ENCODE data around the gene ARHGAP22. TPM values are rescaled to one million over a fixed set of nuclear protein-coding genes. Genes with fewer than 3 reads are reported as not detected.

Gene ARHGAP22
- total RNA-seq, 4 donors from 2014 or later, result 0.59 to 2.1 (median 1.2) TPM

- Histone ChIP-seq H3K4me3 (no peak overlapping the region), H3K9me3 (peaks cover 0 to 10% (median 8%) of the 10 kb centered on the region in 3 donors), H3K27ac (no peak overlapping the region), H3K27me3 (peaks cover 0 to 7% (median 0%) of the 10 kb centered on the region in 4 donors), H3K4me1 (peaks cover 0 to 4% (median 0%) of the 10 kb centered on the region in 3 donors), H3K36me3 (no peaks in the 10 kb centered on the region)
- no peak for DNase-seq
- intact Hi-C loops (cut with DNase I), result no loop called here
- WGBS, 2 donors, result 32 to 60% methylated on average over 1 of the region's 1 CpG
- TF ChIP-seq POLR2A (IDR thresholded peaks at IDR 0.05), result no peak
These were observed 35.5 kb upstream of the ARHGAP22 start for GRCh38 chr10:48640326-48640725.

GRCh38 chr10:48639632-48640031, 34.8 kb upstream of the ARHGAP22 start:
- no peak for DNase-seq
- H3K9me3 ChIP-seq, result peaks cover 0 to 10% (median 8%) of the 10 kb centered on the region in 3 donors
- H3K36me3 ChIP-seq, result no peaks in the 10 kb centered on the region
- intact Hi-C loops (cut with DNase I), result no loop called here
- no peak overlapping the region for H3K4me3 ChIP-seq
- TF ChIP-seq, protein P1, sequence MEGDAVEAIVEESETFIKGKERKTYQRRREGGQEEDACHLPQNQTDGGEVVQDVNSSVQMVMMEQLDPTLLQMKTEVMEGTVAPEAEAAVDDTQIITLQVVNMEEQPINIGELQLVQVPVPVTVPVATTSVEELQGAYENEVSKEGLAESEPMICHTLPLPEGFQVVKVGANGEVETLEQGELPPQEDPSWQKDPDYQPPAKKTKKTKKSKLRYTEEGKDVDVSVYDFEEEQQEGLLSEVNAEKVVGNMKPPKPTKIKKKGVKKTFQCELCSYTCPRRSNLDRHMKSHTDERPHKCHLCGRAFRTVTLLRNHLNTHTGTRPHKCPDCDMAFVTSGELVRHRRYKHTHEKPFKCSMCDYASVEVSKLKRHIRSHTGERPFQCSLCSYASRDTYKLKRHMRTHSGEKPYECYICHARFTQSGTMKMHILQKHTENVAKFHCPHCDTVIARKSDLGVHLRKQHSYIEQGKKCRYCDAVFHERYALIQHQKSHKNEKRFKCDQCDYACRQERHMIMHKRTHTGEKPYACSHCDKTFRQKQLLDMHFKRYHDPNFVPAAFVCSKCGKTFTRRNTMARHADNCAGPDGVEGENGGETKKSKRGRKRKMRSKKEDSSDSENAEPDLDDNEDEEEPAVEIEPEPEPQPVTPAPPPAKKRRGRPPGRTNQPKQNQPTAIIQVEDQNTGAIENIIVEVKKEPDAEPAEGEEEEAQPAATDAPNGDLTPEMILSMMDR (IDR thresholded peaks at IDR 0.05), result no peak
- TF ChIP-seq POLR2A (IDR thresholded peaks at IDR 0.05), result no peak
- peaks cover 0 to 7% (median 0%) of the 10 kb centered on the region in 4 donors for H3K27me3 ChIP-seq
- peak overlapping the region in 1 of 4 donors; percentile 2 for H3K27ac ChIP-seq
- H3K4me1 ChIP-seq, result peaks cover 0 to 10% (median 0%) of the 10 kb centered on the region in 3 donors
- 11 to 30% methylated on average over 1 of the region's 1 CpG for WGBS, 2 donors

- intact Hi-C loops (cut with DNase I), result no loop called here
- WGBS, 2 donors, result 58 to 72% methylated on average over 4 of the region's 4 CpGs
- H3K36me3 ChIP-seq, result no peaks in the 10 kb centered on the region
These were observed 34.1 kb upstream of the ARHGAP22 start for GRCh38 chr10:48638739-48639527.

GRCh38 chr10:48638158-48638557, 33.3 kb upstream of the ARHGAP22 start:
- no peak for DNase-seq
- Histone ChIP-seq H3K27me3 (peaks cover 0 to 7% (median 0%) of the 10 kb centered on the region in 4 donors), H3K4me1 (peaks cover 0 to 23% (median 0%) of the 10 kb centered on the region in 3 donors), H3K4me3 (no peak overlapping the region), H3K27ac (no peak overlapping the region), H3K9me3 (peaks cover 0 to 10% (median 8%) of the 10 kb centered on the region in 3 donors), H3K36me3 (no peaks in the 10 kb centered on the region)
- 77 to 80% methylated on average over 4 of the region's 4 CpGs for WGBS, 2 donors
- intact Hi-C loops (cut with DNase I), result no loop called here
- TF ChIP-seq POLR2A (IDR thresholded peaks at IDR 0.05), result no peak
- TF ChIP-seq, protein P1 (IDR thresholded peaks at IDR 0.05), result no peak

More at GRCh38 chr10:48638739-48639527, 34.1 kb upstream of the ARHGAP22 start:
- Histone ChIP-seq H3K27me3 (peaks cover 0 to 7% (median 0%) of the 10 kb centered on the region in 4 donors), H3K4me3 (no peak overlapping the region), H3K9me3 (peaks cover 0 to 10% (median 8%) of the 10 kb centered on the region in 3 donors), H3K27ac (peak overlapping the region in 1 of 4 donors; percentile 2), H3K4me1 (peaks cover 0 to 16% (median 0%) of the 10 kb centered on the region in 3 donors)
- no peak for DNase-seq
- no peak for TF ChIP-seq POLR2A (IDR thresholded peaks at IDR 0.05)
- TF ChIP-seq, protein P1 (IDR thresholded peaks at IDR 0.05), result no peak

GRCh38 chr10:48636901-48637300, 32.0 kb upstream of the ARHGAP22 start:
- TF ChIP-seq, protein P1 (IDR thresholded peaks at IDR 0.05), result no peak
- TF ChIP-seq POLR2A (IDR thresholded peaks at IDR 0.05), result no peak
- H3K27ac ChIP-seq, result no peak overlapping the region
- peaks cover 0 to 7% (median 0%) of the 10 kb centered on the region in 4 donors for H3K27me3 ChIP-seq
- 71 to 83% methylated on average over 3 of the region's 3 CpGs for WGBS, 2 donors
- H3K36me3 ChIP-seq, result no peaks in the 10 kb centered on the region
- H3K4me1 ChIP-seq, result peaks cover 0 to 23% (median 0%) of the 10 kb centered on the region in 3 donors
- no peak for DNase-seq
- peaks cover 0 to 10% (median 8%) of the 10 kb centered on the region in 3 donors for H3K9me3 ChIP-seq
- no peak overlapping the region for H3K4me3 ChIP-seq
- intact Hi-C loops (cut with DNase I), result no loop called here
